GM18507 (cell line): Measurements from ENCODE around the gene GIMAP6.
"Not testable (repeated sequence)": the region's sequence is repeated elsewhere in the genome, so short reads cannot be mapped to it uniquely, and the experiment has no call there.

Experiments used
- DNase-seq: peaks from one replicate; pipeline ENCODE4 v3.0.0; 2011; ENCODE audit warnings: low read depth; ENCODE audit not compliant: insufficient read length; ENCODE audit errors: extremely low spot score
- FAIRE-seq: peaks from 2 replicates; lab custom pipeline; 2011; peaks lifted over from hg19 to GRCh38; lab: Jason Lieb, UNC

GIMAP6 gene

DNA sequence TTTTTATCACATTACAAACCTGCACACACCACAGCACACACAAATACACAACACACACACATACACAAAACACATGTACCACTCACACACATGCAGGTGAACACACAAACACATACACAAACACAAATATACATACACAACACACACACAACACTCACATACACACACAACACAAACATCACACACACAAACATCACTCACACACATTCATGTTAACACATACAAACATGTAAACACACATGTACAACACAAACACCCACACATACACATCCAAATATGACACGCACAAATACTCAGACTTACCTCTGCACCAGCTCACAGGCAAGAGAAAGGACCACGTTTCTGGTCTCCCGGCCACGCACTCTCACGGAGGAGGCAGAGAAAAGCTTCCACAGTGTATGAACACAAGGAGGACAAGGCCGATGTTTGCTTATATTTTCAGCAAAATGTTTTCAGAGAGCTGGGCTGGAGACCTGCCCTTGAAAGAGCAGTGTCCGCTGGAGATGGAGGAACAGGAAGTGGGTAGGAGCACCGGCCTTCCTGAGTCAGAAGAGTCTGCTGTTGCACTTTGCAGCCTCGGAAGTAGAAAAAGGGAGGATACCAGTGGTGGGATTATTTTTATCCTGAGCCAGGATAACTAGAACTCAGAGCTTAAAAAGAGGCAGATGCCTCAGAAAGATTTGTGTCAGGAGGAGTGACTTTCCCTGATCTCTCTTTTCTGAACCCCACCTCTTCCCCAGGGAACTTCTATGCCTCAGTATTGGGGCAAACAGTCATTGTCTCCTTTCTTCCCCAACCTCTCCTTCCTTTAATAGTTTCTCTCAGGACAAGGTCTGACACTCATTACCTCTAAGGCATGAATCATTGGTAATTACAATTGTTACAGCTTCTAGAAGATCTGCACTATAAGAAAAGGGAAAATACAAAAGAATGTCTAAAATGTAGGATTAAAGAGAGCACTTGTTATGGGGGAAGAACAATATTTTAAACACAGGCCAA is at the start of gene GIMAP6:
GIMAP6 (minus strand) TSS at position 520 of the 999 bp plus-strand sequence. CDS start 2,243 bp downstream, outside the sequence.
- peak; percentile 79 for FAIRE-seq
- peak; percentile 39 for DNase-seq

GRCh38 chr7:150680364-150680763 is 48.2 kb upstream of the GIMAP6 start:
- not testable (repeated sequence) for DNase-seq

GRCh38 chr7:150678601-150679000 is 46.4 kb upstream of the GIMAP6 start:
- FAIRE-seq, DNase-seq: not testable (repeated sequence)

More at GRCh38 chr7:150680364-150680763, 48.2 kb upstream of the GIMAP6 start:
- not testable (repeated sequence) for FAIRE-seq

DNA sequence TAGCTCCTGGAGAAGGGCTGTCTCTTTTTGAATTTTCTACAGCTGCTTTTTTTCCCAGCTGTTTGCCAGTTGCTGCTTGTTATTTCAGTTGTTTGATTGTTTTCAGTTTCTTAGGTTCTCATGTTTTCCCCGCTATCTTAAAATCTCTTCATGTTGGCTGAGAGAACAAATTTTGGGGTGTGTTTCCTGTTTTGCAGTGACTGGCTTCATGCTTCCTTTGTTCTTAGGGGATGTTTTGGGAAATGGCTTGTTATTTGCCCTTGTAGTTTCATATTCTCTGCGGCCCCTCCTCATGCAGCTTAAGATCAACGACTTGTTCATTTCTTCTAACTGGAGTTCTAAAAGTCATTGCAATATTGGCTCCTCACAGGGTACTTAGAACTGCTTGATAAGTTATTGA is 44.7 kb upstream of the GIMAP6 start:
- DNase-seq = not testable (repeated sequence)
- peak; percentile 31 for FAIRE-seq

GRCh38 chr7:150676276-150676675 is 44.1 kb upstream of the GIMAP6 start:
- not testable (repeated sequence) for DNase-seq
- peak; percentile 73 for FAIRE-seq

GRCh38 chr7:150675714-150676113 is 43.5 kb upstream of the GIMAP6 start:
- FAIRE-seq (peak; percentile 38), DNase-seq (no peak)

DNA sequence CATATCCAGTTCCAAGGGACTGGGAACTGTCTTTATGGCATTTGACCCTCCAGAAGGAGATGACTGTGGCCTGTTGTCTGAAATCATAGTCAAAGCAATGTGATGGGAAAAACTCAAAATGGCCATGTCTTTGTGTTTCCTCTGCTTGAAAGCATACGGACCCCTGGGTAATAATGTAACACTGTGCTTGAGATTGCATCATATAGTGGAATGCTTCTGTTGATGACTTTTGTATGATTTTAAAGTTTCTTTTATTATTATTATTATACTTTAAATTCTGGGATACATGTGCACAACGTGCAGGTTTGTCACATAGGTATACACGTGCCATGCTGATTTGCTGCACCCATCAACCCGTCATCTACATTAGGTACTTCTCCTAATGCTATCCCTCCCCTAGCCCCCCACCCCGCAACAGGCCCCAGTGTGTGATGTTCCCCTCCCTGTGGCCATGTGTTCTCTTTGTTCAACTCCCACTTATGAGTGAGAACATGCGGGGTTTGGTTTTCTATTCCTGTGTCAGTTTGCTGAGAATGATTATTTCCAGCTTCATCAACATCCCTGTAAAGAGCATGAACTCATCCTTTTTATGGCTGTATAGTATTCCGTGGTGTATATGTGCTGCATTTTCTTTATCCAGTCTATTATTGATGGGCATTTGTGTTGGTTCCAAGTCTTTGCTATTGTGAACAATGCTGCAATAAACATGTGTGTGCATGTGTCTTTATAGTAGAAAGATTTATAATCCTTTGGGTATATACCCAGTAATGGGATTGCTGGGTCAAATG is 39.8 kb upstream of the GIMAP6 start:
- DNase-seq, FAIRE-seq: not testable (repeated sequence)

DNA sequence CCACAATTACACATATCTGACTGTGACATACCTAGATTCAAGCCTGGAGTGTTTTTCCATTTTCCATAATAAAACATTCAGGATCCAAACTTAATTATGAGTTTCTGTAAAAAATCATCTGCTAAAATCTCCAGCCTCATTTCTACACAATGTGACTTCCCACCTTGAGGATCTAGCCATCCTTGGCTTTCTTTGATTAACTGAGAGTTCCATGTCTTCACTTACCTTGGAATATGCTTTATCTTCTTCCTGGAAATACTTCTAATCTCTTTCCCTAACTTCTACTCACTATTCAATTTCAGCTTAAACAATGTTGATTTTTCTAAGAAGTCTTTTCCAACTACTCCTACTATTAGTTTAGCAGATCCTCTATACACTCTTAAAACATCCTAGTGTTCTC is 36.8 kb upstream of the GIMAP6 start:
- no peak for FAIRE-seq
- DNase-seq = no peak

- DNase-seq = peak; percentile 38
- peak; percentile 99 for FAIRE-seq
These were observed 36.3 kb upstream of the GIMAP6 start for GRCh38 chr7:150668472-150668911.

GRCh38 chr7:150666412-150666811 is 34.2 kb upstream of the GIMAP6 start:
- FAIRE-seq (peak; percentile 67), DNase-seq (no peak)

GRCh38 chr7:150665896-150666295 is 33.7 kb upstream of the GIMAP6 start:
- DNase-seq (no peak), FAIRE-seq (peak; percentile 69)

- DNase-seq = no peak
These were observed 33.0 kb upstream of the GIMAP6 start for GRCh38 chr7:150665089-150665748.

GRCh38 chr7:150663802-150664494 is 31.8 kb upstream of the GIMAP6 start:
- FAIRE-seq (peak; percentile 98), DNase-seq (no peak)

More at GRCh38 chr7:150665089-150665748, 33.0 kb upstream of the GIMAP6 start:
- peak; percentile 64 for FAIRE-seq

DNA sequence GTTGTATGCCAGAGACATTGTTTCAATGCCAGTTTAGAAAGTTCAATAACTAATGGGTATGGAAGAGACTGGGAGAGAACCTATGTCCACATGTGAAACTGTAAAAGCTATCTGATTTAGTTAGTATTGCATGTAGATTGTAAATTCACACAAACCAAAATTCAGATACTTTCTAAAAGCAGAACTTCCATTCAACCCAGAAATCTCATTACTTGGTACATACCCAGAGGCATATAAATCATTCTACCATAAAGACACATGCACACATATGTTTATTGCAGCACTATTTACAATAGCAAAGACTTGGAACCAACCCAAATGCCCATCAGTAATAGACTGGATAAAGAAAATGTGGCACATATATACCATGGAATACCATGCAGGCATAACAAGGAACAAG is 30.6 kb upstream of the GIMAP6 start:
- not testable (repeated sequence) for FAIRE-seq, DNase-seq

- DNase-seq = no peak
- peak; percentile 68 for FAIRE-seq
These were observed 28.9 kb upstream of the GIMAP6 start for GRCh38 chr7:150660939-150661613.

GRCh38 chr7:150657526-150657925 is 25.3 kb upstream of the GIMAP6 start:
- DNase-seq (no peak), FAIRE-seq (no peak)

- no peak for DNase-seq
- FAIRE-seq = no peak
These were observed 23.9 kb upstream of the GIMAP6 start for GRCh38 chr7:150656047-150656446.

- DNase-seq (no peak), FAIRE-seq (no peak)
These were observed 22.5 kb upstream of the GIMAP6 start for GRCh38 chr7:150654692-150655091.
